AG20443 (cell line): ENCODE results near the gene F9.
"Not testable (repeated sequence)": the region's sequence is repeated elsewhere in the genome, so short reads cannot be mapped to it uniquely, and the experiment has no call there.

Experiments used
- DNase-seq: peaks from one replicate; pipeline ENCODE4 v3.0.0; 2012; ENCODE audit warnings: low spot score, mixed read lengths

Gene F9

DNA sequence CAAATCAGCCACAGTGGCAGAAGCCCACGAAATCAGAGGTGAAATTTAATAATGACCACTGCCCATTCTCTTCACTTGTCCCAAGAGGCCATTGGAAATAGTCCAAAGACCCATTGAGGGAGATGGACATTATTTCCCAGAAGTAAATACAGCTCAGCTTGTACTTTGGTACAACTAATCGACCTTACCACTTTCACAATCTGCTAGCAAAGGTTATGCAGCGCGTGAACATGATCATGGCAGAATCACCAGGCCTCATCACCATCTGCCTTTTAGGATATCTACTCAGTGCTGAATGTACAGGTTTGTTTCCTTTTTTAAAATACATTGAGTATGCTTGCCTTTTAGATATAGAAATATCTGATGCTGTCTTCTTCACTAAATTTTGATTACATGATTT, at the start of gene F9:
TSS of gene F9 (plus strand) at position 190 of the 400 bp plus-strand sequence. CDS start at position 216, 26 bp downstream.
- no peak for DNase-seq

DNA sequence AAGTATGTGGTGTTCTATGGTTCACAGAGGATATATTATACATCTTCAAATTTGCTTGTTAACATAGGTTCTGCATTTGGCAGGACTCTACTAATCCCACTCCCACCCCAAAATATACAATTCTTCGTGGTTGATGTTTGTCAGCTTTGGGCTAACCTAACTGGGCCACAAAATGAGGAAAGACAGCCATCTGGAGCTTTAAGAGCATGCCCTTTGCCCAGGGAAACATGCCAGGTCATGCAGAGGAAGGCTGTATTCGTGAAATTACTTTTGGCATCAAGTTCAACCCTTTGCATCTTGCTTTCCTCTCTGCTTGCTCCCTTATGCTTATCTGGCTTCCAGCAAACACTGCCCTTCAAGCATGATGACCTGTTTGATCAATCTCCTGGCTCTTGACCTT, 46.8 kb upstream of the F9 start:
- no peak for DNase-seq

DNA sequence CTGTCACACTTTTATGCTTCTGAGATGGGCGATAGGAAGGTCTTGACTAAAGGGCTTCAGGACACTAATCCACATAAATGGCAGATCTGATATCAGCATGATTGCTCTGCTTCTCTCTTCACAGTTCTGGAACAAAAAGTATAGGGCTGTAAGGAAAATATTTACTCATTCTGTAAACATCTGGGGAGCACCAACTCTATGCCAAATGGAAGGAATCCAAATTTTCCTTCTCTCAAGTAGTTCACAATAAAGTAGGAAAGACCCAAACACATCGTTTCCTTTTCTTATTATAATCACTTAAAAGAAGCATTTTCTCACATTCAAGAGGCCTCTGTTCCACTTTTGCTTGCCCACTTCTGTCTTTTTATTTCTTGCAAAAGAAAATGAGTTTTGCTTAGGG, 45.9 kb upstream of the F9 start:
- no peak for DNase-seq

DNA sequence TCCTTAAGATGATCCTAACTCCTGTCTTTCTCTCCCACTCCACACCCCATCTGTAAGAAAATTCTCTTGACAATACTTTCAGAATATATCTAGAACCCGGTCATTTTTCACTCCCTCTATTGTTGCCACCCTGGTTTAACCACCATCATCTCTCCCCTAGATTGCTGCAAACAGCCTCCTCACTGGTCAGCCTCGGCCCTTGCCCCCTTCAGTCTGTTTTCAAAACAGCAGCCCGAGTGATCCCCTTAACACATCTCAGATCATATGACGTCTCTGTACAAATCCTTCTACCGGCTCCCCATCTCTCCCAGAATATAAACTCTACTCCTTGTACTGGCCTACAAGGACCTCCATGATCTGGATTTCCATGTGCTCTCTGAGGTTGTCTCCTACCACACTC, 35.2 kb upstream of the F9 start:
- DNase-seq: no peak

DNA sequence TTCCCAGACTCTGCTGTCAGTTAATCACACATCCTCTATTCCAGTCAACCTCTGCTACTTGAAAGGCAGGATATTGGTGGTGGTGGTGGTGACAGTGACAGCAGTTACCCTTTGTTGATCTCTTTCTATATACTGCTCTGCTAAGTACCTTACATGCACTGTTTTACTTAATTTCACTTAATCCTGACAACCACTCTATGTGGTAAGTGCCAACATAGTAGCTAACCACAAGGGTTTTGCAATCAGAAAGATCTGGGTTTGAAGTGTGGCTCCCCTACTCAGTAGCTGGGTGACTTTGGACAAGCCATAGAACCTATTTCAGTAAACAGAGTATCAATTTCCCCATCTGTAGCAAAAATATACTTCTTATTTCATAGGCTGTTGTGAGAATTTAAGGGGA, 24.2 kb upstream of the F9 start:
- no peak for DNase-seq

DNA sequence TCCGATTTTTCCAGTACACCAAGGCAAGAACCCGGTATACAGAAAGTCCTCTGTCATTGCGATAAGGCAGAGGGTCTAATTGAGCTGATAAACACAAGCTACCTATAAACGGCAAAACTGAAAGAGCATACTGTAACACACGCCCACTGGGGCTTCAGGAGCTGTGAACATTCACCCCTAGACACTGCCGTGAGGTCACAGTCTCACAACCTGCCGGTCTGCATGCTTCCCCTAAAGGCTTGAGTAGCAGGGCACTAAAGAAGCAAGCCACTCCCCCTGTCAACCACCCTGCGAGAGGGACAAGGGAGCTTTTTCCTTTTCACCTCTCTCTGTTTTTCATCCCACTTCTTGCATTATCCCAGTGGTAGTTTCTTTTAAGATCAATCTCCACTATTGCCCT, 22.4 kb upstream of the F9 start:
- no peak for DNase-seq

DNA sequence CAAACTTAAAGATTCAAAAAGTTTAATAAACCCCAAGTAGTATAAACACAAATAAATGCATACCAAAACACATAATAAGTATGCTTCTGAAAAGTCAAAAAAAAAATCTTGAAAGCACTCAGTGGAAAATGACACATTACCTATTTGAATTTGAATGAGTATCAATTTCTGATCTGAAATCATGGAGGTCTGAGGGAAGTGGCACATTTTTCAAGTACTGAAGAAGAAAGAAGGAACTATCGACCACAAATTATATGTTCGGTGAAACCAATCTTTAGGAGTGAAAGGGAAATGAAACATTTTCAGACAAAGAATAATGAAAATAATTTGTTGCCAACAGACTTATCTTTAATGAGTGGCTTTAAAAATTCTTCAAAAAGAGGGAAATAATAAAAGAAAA, 12.1 kb upstream of the F9 start:
- DNase-seq: no peak

DNA sequence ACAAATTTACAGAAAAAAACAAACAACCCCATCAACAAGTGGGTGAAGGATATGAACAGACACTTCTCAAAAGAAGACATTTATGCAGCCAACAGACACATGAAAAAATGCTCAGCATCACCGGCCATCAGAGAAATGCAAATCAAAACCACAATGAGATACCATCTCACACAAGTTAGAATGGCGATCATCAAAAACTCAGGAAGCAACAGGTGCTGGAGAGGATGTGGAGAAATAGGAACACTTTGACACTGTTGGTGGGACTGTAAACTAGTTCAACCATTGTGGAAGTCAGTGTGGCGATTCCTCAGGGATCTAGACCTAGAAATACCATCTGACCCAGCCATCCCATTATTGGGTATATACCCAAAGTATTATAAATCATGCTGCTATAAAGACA, 1.7 kb upstream of the F9 start:
- not testable (repeated sequence) for DNase-seq

DNA sequence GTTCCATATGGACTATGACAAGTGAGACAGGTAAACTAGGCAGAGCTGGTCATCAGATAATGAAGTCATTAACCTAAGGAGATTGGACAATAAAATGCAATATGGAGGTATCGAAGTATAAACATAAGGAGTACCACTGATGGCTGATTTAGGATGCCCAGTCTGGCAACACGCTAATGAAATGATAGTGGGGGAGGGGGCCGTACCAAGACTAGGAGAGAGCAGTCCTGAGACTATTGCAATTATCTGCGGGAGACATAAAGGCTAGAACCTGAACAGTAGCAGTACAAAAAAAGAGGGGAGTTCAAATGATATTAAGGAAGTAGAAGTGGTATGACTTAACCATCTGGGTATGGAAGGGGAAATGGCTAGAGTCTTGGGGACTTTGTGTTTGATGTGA, 2.3 kb downstream of the F9 start:
- no peak for DNase-seq

DNA sequence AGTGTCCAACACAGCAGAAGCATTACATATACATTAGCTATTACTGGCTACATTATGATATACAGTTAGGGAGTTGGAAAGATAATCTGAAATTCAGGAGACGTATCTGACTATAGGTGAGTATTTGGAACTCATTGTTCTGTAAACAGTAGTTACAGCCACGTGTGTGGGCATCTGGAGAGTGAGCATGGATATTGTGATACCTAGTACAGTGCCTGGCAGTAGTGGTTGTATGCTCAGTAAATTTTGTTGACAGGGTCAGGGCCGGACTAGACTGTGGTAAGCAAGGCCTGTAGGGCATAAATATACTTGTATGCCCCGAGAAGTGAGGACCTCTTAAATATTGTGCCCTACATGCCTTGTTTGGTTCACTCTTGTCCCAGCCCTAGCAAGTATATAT, 2.9 kb downstream of the F9 start:
- no peak for DNase-seq

DNA sequence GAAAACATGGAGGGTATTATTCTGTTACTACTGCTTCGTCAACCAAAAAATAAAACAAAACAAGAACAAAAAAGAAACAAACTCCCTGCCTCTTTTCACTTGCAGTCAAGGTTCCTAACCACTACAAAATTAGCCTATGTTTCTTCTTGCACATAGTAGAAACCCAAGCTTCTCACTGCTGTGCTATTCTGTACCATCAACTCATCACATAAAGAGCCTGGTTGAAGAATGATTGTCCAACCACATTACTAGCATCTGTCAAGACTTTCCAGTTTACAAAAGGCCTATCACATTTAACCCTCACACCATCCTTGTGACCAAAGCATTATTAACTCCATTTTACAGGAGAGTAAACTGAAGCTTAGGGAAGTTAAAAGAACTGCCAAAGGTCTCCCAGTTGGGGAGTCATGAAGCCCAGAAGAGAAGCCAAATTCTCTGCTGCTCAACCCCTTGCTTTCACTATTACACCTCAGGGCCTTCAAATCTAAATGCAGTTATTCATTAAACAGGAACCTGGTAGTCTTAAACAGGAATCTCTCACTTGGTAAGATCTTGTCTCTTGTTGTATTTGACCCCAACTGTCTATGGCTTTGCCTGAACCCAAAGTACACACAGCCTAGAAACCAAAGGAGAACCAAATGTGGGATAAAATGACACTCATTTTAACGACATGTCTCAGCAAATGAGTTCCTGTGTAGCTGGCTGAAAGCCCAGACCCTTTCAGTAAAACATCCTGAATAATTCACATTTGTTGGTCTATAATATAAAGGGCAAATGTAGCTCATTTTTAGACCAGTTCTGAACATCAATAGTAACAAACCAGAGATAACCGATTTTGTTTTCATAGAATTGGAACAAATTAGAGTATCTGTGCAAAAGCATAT, 8.6 kb downstream of the F9 start:
- no peak for DNase-seq

DNA sequence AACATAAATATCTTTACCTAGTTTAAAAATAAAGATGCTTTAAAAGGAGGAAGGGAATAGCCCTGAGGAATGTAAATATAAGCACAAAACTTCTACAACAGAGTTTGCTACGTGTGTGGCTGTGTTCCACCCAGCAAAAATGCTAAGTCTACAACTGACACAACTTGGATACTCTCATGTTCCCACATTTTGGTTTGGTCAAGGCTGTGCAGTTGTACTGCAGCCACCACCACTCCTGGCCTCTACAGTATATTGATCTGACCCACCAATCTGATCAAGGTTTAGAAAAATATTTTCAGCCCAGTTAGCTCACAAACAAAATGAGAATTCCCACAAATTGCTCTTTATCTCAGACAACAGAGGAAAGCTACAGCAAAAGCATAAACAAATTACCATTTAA, 12.1 kb downstream of the F9 start:
- no peak for DNase-seq

DNA sequence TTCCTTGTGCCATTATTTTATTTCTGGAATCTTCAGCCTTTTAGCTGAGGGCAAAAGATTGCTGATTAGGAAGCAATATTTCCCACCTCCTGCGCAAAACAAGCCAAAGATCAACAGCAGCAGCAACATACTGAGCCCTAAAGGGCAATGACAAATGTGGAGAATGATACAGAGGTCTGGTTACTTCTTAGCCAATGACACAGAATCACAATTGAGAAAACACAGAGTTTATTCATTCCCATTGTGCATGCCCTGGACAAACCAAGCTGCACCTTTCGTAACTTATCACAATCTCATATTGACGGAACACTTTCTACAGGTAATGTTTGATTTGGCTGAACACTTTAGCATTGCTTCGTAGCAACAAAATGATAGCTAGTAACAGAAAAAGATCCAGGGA, 13.4 kb downstream of the F9 start:
- no peak for DNase-seq

DNA sequence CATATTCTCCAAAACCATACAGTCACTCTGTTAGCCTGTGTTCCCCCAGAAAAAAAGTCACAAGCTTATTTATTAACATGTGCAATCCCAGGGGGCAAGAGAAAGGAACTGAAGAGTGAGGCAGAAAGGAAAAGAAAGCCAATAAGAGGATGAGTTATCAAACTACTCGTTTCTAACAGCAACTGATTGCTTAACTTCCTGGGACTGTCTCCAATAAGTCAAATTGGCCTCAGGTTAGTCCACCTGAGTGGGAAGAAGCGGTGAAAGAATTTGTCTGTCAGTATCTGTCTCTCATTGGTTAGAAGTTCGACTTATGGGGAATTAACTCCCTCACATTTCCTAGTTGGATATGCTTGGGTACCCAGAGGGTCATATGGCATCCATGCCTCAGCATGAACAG, 14.1 kb downstream of the F9 start:
- no peak for DNase-seq

DNA sequence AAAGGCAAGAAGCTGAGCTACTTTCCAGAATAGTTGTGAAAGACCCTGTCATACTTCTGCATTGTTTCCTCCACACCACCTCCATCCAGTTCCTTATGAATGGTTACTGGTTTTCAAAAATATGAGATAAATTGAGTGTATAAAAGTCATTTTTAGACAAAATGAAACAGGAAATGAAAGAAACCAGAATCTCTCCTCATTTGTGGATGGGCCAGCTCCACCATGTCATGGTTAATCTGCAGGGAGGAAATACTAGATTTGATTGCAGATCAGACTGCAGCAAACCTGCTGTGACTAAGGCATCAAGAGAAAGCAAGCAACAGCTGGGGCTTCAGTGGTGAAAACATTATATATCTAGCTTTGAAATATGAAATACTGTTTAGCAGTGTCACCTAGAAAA, 23.8 kb downstream of the F9 start:
- no peak for DNase-seq

DNA sequence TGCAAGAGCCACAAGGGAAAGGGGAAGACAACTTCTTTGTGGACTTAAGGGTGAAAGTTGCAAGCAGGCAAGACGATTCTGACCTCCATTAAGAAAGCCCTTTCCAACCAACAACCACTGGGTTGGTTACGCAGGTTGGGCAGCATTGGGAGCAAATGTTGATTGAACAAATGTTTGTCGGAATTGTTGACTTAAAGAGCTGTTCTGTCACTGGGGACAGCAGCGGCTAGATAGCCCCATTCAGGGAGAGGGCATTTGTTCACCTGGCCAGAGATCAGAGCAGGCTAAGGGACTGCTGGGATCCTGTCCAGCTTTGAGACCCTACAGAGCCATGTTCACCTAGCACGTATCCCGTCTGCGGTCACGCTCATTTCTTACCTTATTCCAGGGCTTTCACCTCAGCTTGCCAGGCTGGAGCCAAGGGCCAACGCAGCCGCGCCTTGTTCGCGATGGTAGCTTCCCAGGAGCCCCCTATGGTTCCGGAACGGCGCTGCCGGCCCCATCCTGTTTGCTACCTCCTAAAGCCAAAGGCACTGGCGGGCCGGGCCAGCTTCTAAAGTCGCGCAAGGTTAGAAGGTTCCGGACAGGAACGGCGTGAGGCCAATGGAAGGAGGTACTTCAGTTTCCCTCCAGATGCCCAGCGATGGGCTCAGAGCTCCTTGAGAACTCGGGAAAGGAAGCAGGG, 24.6 kb downstream of the F9 start:
- DNase-seq: no peak

DNA sequence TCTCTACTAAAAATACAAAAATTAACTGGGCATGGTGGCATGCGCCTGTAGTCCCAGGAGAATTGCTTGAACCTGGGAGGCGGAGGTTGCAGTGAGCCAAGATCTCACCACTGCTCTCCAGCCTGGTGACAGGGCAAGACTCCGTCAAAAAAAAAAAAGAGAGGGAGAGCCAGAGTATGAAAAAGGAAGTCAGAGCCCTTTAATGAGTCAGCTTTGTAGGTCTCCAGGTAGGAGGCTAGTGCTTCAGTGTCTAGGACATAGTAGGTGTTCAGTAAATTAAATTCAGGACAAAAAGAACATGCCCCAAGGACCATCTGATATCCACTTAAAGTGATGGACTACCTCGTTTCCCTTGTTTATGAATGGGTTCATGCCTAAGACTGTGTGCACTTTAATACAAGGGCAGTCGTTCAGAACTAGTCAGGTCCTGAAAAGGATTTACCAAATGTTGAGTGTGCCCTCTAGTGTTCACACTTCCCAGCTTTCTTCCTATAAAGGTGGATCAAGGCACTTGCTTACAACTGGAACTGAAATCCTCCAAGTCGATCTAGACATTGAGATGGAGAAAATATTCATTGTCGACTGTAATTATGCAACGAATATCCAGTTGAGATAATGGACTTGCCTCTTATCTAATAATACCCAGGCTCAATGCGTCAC, 29.0 kb downstream of the F9 start:
- DNase-seq: peak; percentile 35

DNA sequence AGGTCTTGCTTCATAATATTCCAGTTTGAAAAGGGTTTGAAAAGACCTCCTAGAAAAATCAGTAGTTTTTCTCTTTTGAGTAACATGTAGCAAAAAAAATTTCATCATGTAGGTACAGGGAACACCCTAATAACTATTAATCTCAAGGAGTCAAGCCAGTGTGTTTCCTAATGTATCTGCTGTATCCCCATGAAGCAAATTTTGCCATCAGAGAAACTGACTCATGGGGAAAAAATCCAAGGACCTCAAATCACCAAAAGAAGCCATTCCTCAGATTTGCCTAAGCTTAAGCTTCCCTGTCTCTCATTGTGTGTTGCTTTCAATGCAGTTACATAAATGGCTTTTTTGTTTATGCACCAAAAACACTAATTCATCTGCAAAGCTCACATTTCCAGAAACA, 29.7 kb downstream of the F9 start:
- peak; percentile 16 for DNase-seq

DNA sequence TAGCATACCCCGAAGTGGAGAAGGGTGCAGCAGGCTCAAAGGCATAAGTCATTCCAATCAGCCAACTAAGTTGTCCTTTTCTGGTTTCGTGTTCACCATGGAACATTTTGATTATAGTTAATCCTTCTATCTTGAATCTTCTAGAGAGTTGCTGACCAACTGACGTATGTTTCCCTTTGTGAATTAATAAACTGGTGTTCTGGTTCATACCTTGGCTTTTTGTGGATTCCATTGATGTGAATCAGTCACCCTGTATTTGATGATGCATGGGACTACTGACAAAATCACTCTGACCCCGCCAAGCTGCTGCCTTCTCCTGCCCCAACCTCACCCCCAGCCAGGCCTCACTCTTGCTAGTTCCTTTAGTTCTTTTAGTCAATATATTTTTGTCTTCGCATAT, 32.7 kb downstream of the F9 start:
- DNase-seq: no peak

DNA sequence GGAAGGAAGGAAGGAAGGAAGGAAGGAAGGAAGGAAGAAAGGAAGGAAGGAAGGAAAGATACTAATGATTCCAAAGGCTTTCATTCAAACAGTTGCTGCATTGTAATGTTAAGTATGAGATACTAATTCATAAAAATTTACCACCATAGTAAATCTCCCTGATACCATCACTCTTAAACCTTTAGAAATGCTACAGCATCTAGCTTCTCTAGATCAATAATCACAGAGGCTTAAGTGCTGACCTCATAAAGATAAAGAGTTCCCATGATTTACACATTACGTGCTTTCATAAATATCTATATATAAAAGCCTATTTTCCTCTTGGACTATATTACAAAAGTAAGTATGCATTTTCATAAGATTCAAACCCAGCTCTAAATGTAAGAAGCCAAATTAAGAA, 36.4 kb downstream of the F9 start:
- DNase-seq: no peak

DNA sequence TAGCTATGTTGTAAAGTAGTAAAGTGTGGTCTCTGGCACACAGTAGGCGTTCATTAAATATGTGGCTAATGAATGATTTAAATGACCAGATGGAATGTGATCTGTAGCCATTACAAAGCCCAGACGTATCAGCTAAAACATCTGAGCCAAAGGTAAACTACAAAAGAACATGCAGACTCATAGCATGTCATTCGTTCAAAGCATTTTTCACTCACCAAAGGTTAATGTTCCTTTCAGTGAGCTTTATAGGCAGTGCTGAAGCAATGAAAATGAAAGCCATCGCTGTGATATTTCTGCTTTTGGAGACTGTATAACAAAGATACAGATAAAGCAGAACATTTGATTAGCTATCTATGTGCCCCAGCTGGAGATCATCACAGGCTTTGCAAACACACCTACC, 50.5 kb downstream of the F9 start:
- DNase-seq: no peak

DNA sequence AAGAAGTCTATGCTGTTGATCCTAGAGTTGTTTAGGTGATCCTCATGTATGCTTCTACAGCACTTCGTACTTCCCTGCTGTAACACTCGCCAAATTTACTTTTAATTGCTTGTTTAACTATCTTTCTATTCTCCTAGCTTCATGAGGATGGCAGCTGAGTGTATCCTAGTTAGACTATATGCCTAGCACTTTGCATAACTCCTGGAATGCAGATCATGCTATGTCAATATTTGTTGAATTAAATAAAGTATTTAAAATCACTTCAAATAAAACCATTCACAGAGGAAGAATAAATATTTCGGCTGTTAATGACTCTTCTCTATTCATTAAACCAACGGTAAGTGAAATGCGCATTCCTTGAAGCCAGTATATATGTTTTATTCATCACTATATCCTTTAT, 55.1 kb downstream of the F9 start:
- no peak for DNase-seq

DNA sequence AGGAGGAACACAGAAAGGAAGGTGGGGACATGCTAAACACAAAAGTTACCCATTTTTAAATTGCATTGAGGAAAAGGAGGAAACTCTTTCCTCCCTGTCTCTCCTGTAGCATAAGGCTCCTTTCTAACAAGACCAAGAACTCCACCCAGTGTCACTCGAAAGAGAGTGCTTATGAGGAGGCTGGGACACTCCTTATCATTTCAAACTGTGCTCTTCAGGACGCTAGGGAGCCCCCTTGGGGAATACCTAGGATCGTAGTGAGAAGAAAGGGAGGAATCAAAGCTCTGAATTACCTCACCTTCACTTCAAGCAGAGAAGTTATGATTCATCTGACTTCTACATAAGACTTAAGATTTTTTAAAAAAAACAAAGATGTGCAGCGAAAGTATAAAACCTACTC, 65.5 kb downstream of the F9 start:
- no peak for DNase-seq
